DND-41 (cell line): ENCODE measurements around the gene SPEF1.

Experiments used
- ATAC-seq: fragments of 200-7000 bp; cut with Tn5 transposase; 3 replicates; pipeline ENCODE4 v1.9.1; 2021; ENCODE audit warnings: low read depth; ENCODE audit not compliant: insufficient read depth
- DNase-seq: peaks from one replicate; pipeline ENCODE4 v3.0.0-alpha.2; 2020
- H2AFZ ChIP-seq: 2 replicates; pipeline ENCODE4 v1.6.0; 2012; ENCODE audit warnings: low read depth, low read length
- H3K27ac ChIP-seq: 2 replicates; pipeline ENCODE4 v1.5.1; 2012; ENCODE audit warnings: low read length, inconsistent platforms
- H3K27me3 ChIP-seq: fragments of 200-600 bp; sonication (generic); 2 replicates; pipeline ENCODE4 v1.6.0; 2012; ENCODE audit warnings: low read length, mild to moderate bottlenecking, inconsistent platforms; ENCODE audit not compliant: insufficient read depth, poor library complexity
- H3K36me3 ChIP-seq: 2 replicates; pipeline ENCODE4 v1.5.1; 2012; ENCODE audit warnings: low read length, inconsistent platforms; ENCODE audit not compliant: insufficient read depth
- H3K4me1 ChIP-seq: 2 replicates; pipeline ENCODE4 v1.5.1; 2012; ENCODE audit warnings: mild to moderate bottlenecking, low read length; ENCODE audit not compliant: insufficient read depth
- H3K4me2 ChIP-seq: 2 replicates; pipeline ENCODE4 v1.6.0; 2012; ENCODE audit warnings: mild to moderate bottlenecking, moderate library complexity, low read length, inconsistent platforms; ENCODE audit not compliant: insufficient read depth
- H3K4me3 ChIP-seq, 2 experiments: fragments of 200-600 bp in 1 of 2; shearing (Covaris generic) in 1 of 2; 2 replicates each; pipeline ENCODE4 v1.5.1; 2012 to 2016; ENCODE audit warnings: inconsistent platforms in 2 of 2, low read length in 2 of 2, mild to moderate bottlenecking in 2 of 2, low read depth in 1 of 2, moderate library complexity in 1 of 2
- H3K79me2 ChIP-seq: 2 replicates; pipeline ENCODE4 v1.6.0; 2012; ENCODE audit warnings: low read length, inconsistent platforms; ENCODE audit not compliant: insufficient read depth
- H3K9ac ChIP-seq: 2 replicates; pipeline ENCODE4 v1.6.0; 2012; ENCODE audit warnings: low read depth, mild to moderate bottlenecking, inconsistent platforms, low read length, moderate library complexity
- H3K9me3 ChIP-seq: 2 replicates; pipeline ENCODE4 v1.5.1; 2012; ENCODE audit warnings: low read length, moderate library complexity, mild to moderate bottlenecking, inconsistent platforms; ENCODE audit not compliant: insufficient read depth, severe bottlenecking
- H4K20me1 ChIP-seq: 2 replicates; pipeline ENCODE4 v1.6.0; 2012; ENCODE audit warnings: low read length; ENCODE audit not compliant: insufficient read depth
- CTCF ChIP-seq: IDR thresholded peaks from 2 replicates; pipeline ENCODE4 v1.5.1; 2012; ENCODE audit warnings: borderline replicate concordance, low read length, moderate library complexity, mild to moderate bottlenecking; ENCODE audit not compliant: poor library complexity, severe bottlenecking; ENCODE audit errors: extremely low read depth
- EZH2 ChIP-seq: IDR thresholded peaks from 3 replicates; pipeline ENCODE4 v1.6.1; 2012; ENCODE audit warnings: borderline replicate concordance, low read depth, mild to moderate bottlenecking, moderate library complexity, low read length, inconsistent platforms; ENCODE audit not compliant: severe bottlenecking

The SPEF1 gene

GRCh38 chr20:3777381-3777715 is 3.9 kb downstream of the SPEF1 start:
- H3K4me1 ChIP-seq = 0 out of 2 replicates have a peak, but pooled peaks cover 1% of the 10 kb centered on the region
- peaks cover 12% of the 10 kb centered on the region; the same call in 1 of the 2 replicates for H4K20me1 ChIP-seq
- ATAC-seq (no peak), DNase-seq (no peak)
- no peaks in the 10 kb centered on the region for H3K79me2 ChIP-seq
- H3K9ac ChIP-seq = no peak overlapping the region
- H3K4me2 ChIP-seq = no peak overlapping the region
- no peak overlapping the region for H3K4me3 ChIP-seq
- H3K9me3 ChIP-seq = no peaks in the 10 kb centered on the region
- TF ChIP-seq EZH2 (no peak), CTCF (no peak)
- H3K36me3 ChIP-seq = no peaks in the 10 kb centered on the region
- no peaks in the 10 kb centered on the region for H3K27me3 ChIP-seq
- H3K27ac ChIP-seq = no peak overlapping the region
- no peak overlapping the region for H2AFZ ChIP-seq

GRCh38 chr20:3775457-3776108 is 5.7 kb downstream of the SPEF1 start:
- Histone ChIP-seq H3K9ac (no peak overlapping the region), H3K4me3 (no peak overlapping the region), H3K9me3 (no peaks in the 10 kb centered on the region), H3K36me3 (no peaks in the 10 kb centered on the region), H3K4me2 (no peak overlapping the region), H2AFZ (no peak overlapping the region), H3K4me1 (no peaks in the 10 kb centered on the region), H3K27ac (no peak overlapping the region), H3K27me3 (no peaks in the 10 kb centered on the region), H3K79me2 (no peaks in the 10 kb centered on the region), H4K20me1 (no peaks in the 10 kb centered on the region)
- TF ChIP-seq EZH2 (no peak), CTCF (no peak)
- no peak for ATAC-seq
- no peak for DNase-seq

- Histone ChIP-seq H3K9me3 (no peaks in the 10 kb centered on the region), H4K20me1 (no peaks in the 10 kb centered on the region), H3K36me3 (no peaks in the 10 kb centered on the region), H2AFZ (no peak overlapping the region), H3K4me1 (peaks cover 23% of the 10 kb centered on the region), H3K4me2 (no peak overlapping the region), H3K79me2 (peaks cover 12% of the 10 kb centered on the region), H3K4me3 (no peak overlapping the region), H3K27me3 (no peaks in the 10 kb centered on the region), H3K9ac (no peak overlapping the region), H3K27ac (no peak overlapping the region)
- TF ChIP-seq CTCF = no peak
- ATAC-seq (no peak), DNase-seq (no peak)
These were observed 9.6 kb downstream of the SPEF1 start for GRCh38 chr20:3771552-3772058.
